Measurements from ENCODE around the gene IGFBP4. TPM values are rescaled to one million over a fixed set of nuclear protein-coding genes. Genes with fewer than 3 reads are reported as not detected.

Gene IGFBP4
- total and polyA plus RNA-seq, 2 donors from 2014 or later: 545 to 743 TPM

- no peak for TF ChIP-seq CTCF (IDR thresholded peaks at IDR 0.05; ENCODE audit: borderline replicate concordance, extremely low read depth, insufficient read depth)
- peak overlapping the region; percentile 91 to 93 for H3K27ac ChIP-seq (ENCODE audit: low read depth in 2 of 2, low read length in 2 of 2)
- peaks cover 6 to 57% (median 34%) of the 10 kb centered on the region in 3 donors for H3K4me1 ChIP-seq (ENCODE audit: control insufficient read depth in 2 of 3, insufficient read depth in 2 of 3, low read depth in 1 of 3, low read length in 3 of 3)
- FAIRE-seq: peak; percentile 8
- peaks cover 0 to 28% (median 8%) of the 10 kb centered on the region in 3 donors for H3K36me3 ChIP-seq (ENCODE audit: control insufficient read depth in 2 of 3, insufficient read depth in 3 of 3, low read length in 3 of 3)
- H3K27me3 ChIP-seq (ENCODE audit: control insufficient read depth, insufficient read depth, low read length): no peaks in the 10 kb centered on the region
- H3K9ac ChIP-seq (ENCODE audit: low read length in 3 of 3): peak overlapping the region in 2 of 3 donors; percentile 33 to 74
- intact Hi-C loops (cut with DNase I): loop anchor here (10.0 kb wide), 1 partner anchor 86 kb away; no protein-coding TSS in a partner anchor
- DNase-seq: peak in 1 of 5 donors; percentile 32
- H3K4me3 ChIP-seq (ENCODE audit: low read length in 3 of 3): peak overlapping the region in 2 of 3 donors; percentile 54 to 66
- H3K9me3 ChIP-seq (ENCODE audit: control insufficient read depth in 2 of 3, insufficient read depth in 1 of 3, low read length in 3 of 3): no peaks in the 10 kb centered on the region
Measured at GRCh38 chr17:40448639-40449261, 5.5 kb downstream of the IGFBP4 start.

GRCh38 chr17:40450175-40450574 lies 6.9 kb downstream of the IGFBP4 start:
- FAIRE-seq (no peak), DNase-seq (no peak)
- H3K4me1 ChIP-seq (ENCODE audit: control insufficient read depth in 2 of 3, insufficient read depth in 2 of 3, low read depth in 1 of 3, low read length in 3 of 3): peaks cover 3 to 57% (median 34%) of the 10 kb centered on the region in 3 donors
- H3K27me3 ChIP-seq (ENCODE audit: control insufficient read depth, insufficient read depth, low read length): no peaks in the 10 kb centered on the region
- peaks cover 0 to 39% (median 8%) of the 10 kb centered on the region in 3 donors for H3K36me3 ChIP-seq (ENCODE audit: control insufficient read depth in 2 of 3, insufficient read depth in 3 of 3, low read length in 3 of 3)
- H3K9ac ChIP-seq (ENCODE audit: low read length in 3 of 3): peak overlapping the region in 1 of 3 donors; percentile 34
- TF ChIP-seq CTCF (IDR thresholded peaks at IDR 0.05; ENCODE audit: borderline replicate concordance, extremely low read depth, insufficient read depth): peak; percentile 31
- intact Hi-C loops (cut with DNase I): no loop called here
- H3K9me3 ChIP-seq (ENCODE audit: control insufficient read depth in 2 of 3, insufficient read depth in 1 of 3, low read length in 3 of 3): no peaks in the 10 kb centered on the region
- H3K4me3 ChIP-seq (ENCODE audit: low read length in 3 of 3): peak overlapping the region in 1 of 3 donors; percentile 30
- H3K27ac ChIP-seq (ENCODE audit: low read depth in 2 of 2, low read length in 2 of 2): peak overlapping the region; percentile 13 to 85

DNA sequence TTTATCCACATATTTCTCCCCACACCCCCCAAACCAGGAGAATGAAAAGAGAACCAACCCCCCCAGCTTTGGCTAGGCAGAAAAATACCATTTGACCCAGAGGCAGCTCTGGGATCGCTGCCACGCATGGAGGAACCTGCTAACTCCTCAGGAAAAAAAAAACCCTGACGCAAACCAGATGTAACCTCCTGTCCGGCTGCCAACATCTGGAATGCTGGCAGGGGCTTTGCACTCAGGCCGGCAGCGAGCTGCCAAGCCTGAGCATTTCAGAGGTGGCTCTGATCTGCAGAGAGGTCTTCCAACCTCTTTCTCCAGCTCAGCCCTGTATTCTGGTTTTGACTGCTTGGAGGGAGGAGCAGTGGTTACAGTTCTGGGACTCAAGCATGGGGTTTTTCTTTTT lies 8.2 kb downstream of the IGFBP4 start:
- FAIRE-seq (no peak), DNase-seq (peak in 4 of 5 donors; percentile 38 to 80 (median 62))
- Histone ChIP-seq H3K36me3 (ENCODE audit: control insufficient read depth in 2 of 3, insufficient read depth in 3 of 3, low read length in 3 of 3) (peaks cover 0 to 47% (median 14%) of the 10 kb centered on the region in 3 donors), H3K4me1 (ENCODE audit: control insufficient read depth in 2 of 3, insufficient read depth in 2 of 3, low read depth in 1 of 3, low read length in 3 of 3) (peaks cover 3 to 62% (median 40%) of the 10 kb centered on the region in 3 donors), H3K4me3 (ENCODE audit: low read length in 3 of 3) (no peak overlapping the region), H3K9ac (ENCODE audit: low read length in 3 of 3) (no peak overlapping the region), H3K27ac (ENCODE audit: low read depth in 2 of 2, low read length in 2 of 2) (peak overlapping the region; percentile 35 to 85), H3K27me3 (ENCODE audit: control insufficient read depth, insufficient read depth, low read length) (no peaks in the 10 kb centered on the region), H3K9me3 (ENCODE audit: control insufficient read depth in 2 of 3, insufficient read depth in 1 of 3, low read length in 3 of 3) (no peaks in the 10 kb centered on the region)
- no peak for TF ChIP-seq CTCF (IDR thresholded peaks at IDR 0.05; ENCODE audit: borderline replicate concordance, extremely low read depth, insufficient read depth)
- intact Hi-C loops (cut with DNase I): no loop called here
